ENCODE measurements around the gene LAMA5. TPM values are rescaled to one million over a fixed set of nuclear protein-coding genes. Genes with fewer than 3 reads are reported as not detected.

LAMA5 gene
- total RNA-seq, 4 donors from 2014 or later, result 13.0 to 35.8 (median 22.7) TPM

DNA sequence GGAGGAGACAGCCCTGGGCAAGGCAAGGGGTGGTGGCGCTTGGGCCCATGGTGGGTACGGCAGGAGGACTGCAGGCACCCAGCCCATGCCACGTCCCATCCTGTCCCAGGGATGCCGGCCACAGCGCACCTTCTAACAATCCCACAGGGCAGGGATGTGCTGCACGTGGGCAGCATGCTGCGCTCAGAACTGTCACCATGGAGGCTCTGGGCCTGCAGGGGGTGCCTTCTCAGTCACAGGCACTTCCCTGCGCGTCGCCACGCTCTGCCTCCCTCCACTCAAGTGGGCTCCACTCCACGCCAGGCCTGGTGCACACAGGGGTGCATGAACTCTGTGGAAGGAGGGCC lies 37.6 kb upstream of the LAMA5 start:
- H3K4me3 ChIP-seq, result no peak overlapping the region
- no peaks in the 10 kb centered on the region for H3K9me3 ChIP-seq
- ATAC-seq (no peak), DNase-seq (no peak)
- H3K36me3 ChIP-seq, result no peaks in the 10 kb centered on the region
- H3K4me1 ChIP-seq, result peaks cover 16 to 22% of the 10 kb centered on the region in 2 donors
- no peak overlapping the region for H3K27ac ChIP-seq
- TF ChIP-seq, protein P1, sequence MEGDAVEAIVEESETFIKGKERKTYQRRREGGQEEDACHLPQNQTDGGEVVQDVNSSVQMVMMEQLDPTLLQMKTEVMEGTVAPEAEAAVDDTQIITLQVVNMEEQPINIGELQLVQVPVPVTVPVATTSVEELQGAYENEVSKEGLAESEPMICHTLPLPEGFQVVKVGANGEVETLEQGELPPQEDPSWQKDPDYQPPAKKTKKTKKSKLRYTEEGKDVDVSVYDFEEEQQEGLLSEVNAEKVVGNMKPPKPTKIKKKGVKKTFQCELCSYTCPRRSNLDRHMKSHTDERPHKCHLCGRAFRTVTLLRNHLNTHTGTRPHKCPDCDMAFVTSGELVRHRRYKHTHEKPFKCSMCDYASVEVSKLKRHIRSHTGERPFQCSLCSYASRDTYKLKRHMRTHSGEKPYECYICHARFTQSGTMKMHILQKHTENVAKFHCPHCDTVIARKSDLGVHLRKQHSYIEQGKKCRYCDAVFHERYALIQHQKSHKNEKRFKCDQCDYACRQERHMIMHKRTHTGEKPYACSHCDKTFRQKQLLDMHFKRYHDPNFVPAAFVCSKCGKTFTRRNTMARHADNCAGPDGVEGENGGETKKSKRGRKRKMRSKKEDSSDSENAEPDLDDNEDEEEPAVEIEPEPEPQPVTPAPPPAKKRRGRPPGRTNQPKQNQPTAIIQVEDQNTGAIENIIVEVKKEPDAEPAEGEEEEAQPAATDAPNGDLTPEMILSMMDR (IDR thresholded peaks at IDR 0.05 in 4 of 5, conservative IDR thresholded peaks at IDR 0.05 in 1 of 5), result no peak
- no peak for TF ChIP-seq POLR2A (IDR thresholded peaks at IDR 0.05)
- in situ Hi-C loops (cut with MboI; ENCODE audit: low sequenced_read_pairs in 4 of 4) (no loop called here), intact Hi-C loops (cut with DNase I; ENCODE audit: low total_unique reads) (loop anchor here (5.0 to 10.0 kb wide), 2 partner anchors 93 to 390 kb away; partner anchors contain the start of gene MRGBP)
- H3K27me3 ChIP-seq, result no peaks in the 10 kb centered on the region

DNA sequence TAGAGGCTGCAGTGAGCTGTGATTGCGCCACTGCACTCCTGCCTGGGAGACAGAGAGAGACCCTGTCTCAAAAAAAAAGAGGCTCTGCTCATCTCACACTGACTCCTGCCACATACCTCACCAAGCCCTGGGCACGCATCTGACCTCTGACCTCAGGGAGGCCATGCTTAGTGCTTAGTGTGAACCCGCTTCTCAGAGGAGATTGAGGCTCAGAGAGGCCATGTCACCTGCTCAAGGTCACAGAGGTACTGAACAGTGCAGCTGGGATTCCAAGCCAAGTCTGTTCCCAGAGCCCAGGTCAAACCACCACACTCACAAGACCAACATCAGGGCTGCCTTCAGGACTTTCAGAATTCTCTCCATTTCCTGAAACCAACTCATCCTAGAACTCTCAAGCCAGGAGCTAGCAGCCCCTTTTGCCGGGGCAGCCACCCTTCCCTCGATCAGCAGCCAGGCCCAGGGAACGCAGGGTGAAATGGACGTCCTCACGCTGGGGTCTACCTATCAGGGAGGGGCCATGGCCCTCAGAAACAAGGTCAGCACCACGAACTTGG lies 37.1 kb upstream of the LAMA5 start:
- Histone ChIP-seq H3K27ac (no peak overlapping the region), H3K9me3 (no peaks in the 10 kb centered on the region), H3K36me3 (no peaks in the 10 kb centered on the region), H3K4me3 (no peak overlapping the region), H3K27me3 (no peaks in the 10 kb centered on the region), H3K4me1 (peaks cover 16 to 21% of the 10 kb centered on the region in 2 donors)
- intact Hi-C loops (cut with DNase I; ENCODE audit: low total_unique reads), result loop anchor here (10.0 kb wide), 1 partner anchor 391 kb away; the partner anchor contains the start of gene MRGBP
- ATAC-seq, result no peak
- no peak for DNase-seq
- in situ Hi-C loops (cut with MboI; ENCODE audit: low sequenced_read_pairs in 4 of 4), result no loop called here
- no peak for TF ChIP-seq POLR2A (IDR thresholded peaks at IDR 0.05)
- TF ChIP-seq, protein P1 (IDR thresholded peaks at IDR 0.05 in 4 of 5, conservative IDR thresholded peaks at IDR 0.05 in 1 of 5), result no peak

DNA sequence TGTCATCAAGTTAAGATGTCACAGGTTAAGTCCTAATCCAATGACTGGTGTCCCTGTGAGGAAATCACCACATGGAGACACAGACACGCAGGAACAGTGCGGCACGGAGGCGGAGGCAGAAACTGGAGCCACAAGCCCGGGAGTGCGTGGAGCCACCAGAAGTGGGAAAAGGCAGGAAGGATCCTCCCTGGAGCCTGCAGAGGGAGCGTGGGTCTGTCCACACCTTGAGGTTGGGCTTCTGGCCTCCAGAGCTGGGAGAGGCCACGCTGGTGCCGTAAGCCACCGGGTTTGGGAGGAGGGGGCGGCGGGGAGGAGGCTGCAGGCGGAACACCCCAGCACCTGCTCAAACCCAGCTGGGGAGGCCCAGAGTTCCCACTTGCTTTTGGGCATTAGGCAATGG lies 36.2 kb upstream of the LAMA5 start:
- Histone ChIP-seq H3K4me1 (peaks cover 16 to 21% of the 10 kb centered on the region in 2 donors), H3K27ac (no peak overlapping the region), H3K36me3 (no peaks in the 10 kb centered on the region), H3K4me3 (no peak overlapping the region), H3K27me3 (no peaks in the 10 kb centered on the region), H3K9me3 (no peaks in the 10 kb centered on the region)
- in situ Hi-C loops (cut with MboI; ENCODE audit: low sequenced_read_pairs in 4 of 4), result no loop called here
- intact Hi-C loops (cut with DNase I; ENCODE audit: low total_unique reads), result loop anchor here (10.0 kb wide), 1 partner anchor 391 kb away; the partner anchor contains the start of gene MRGBP
- no peak for TF ChIP-seq POLR2A (IDR thresholded peaks at IDR 0.05)
- TF ChIP-seq, protein P1 (IDR thresholded peaks at IDR 0.05 in 4 of 5, conservative IDR thresholded peaks at IDR 0.05 in 1 of 5), result no peak
- no peak for ATAC-seq
- no peak for DNase-seq

DNA sequence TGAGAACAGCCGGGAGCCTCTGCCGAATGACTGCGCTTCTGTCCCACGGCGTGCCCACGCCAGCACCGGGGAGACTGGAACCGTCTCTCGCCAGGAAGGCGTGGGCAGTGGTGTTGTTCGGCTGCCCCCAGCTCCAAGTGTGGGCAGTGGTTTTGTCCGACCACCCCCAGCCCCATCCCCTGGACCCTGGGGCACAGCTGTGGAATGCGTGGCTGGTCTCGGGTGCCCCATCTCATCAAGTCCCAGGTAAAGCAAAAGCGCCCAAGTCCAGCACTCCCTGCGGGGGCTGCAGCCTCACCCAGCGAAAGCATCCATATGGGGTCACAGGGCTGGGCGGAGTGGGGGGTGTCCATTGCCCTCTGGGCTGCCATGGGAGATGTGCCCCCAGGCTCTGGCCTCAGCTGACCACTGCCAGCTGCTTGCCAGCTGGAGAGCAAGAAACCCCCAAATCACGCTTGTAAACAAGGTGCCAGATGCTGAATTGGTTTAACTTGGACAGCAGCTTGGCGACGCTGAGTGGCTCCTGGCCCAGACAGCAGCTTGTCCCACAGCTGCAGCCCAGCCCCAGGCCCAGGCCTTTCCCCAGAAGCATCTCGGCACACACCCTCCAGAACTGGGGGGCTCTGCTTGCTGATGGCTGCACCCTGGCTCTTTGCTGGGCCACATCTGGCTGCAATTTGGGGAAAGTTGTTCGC lies 35.5 kb upstream of the LAMA5 start:
- no peaks in the 10 kb centered on the region for H3K27me3 ChIP-seq
- H3K36me3 ChIP-seq, result no peaks in the 10 kb centered on the region
- H3K9me3 ChIP-seq, result no peaks in the 10 kb centered on the region
- TF ChIP-seq POLR2A (IDR thresholded peaks at IDR 0.05), result no peak
- TF ChIP-seq, protein P1 (IDR thresholded peaks at IDR 0.05 in 4 of 5, conservative IDR thresholded peaks at IDR 0.05 in 1 of 5), result no peak
- H3K27ac ChIP-seq, result no peak overlapping the region
- in situ Hi-C loops (cut with MboI; ENCODE audit: low sequenced_read_pairs in 4 of 4) (no loop called here), intact Hi-C loops (cut with DNase I; ENCODE audit: low total_unique reads) (loop anchor here (10.0 kb wide), 1 partner anchor 392 kb away; the partner anchor contains the start of gene MRGBP)
- H3K4me3 ChIP-seq, result no peak overlapping the region
- H3K4me1 ChIP-seq, result peaks cover 14 to 19% of the 10 kb centered on the region in 2 donors
- DNase-seq, result no peak
- ATAC-seq, result no peak

Data from gastrocnemius medialis (tissue), 4 donors.